Caco-2 (cell line): ENCODE results near the gene WASHC4. TPM values are rescaled to one million over a fixed set of nuclear protein-coding genes. Genes with fewer than 3 reads are reported as not detected.
"Not testable (repeated sequence)": the region's sequence is repeated elsewhere in the genome, so short reads cannot be mapped to it uniquely, and the experiment has no call there.

Source experiments
- BruUV-seq: library from RNA; stranded (reverse); fragments of 400-500 nt; replicated peaks from 2 replicates; lab custom pipeline; 2021; lab: Mats Ljungman, UMichigan
- CTCF ChIA-PET: fragments of 300-600 bp; sonication (Branson Sonifier 250); formaldehyde crosslinking; loops from one replicate; lab custom pipeline; 2022; ENCODE audit warnings: antibody characterized with exemption; lab: Charles Lee
- POLR2A ChIA-PET: fragments of 300-600 bp; sonication (Branson Sonifier 250); formaldehyde crosslinking; loops from one replicate; lab custom pipeline; 2022; ENCODE audit warnings: antibody characterized with exemption; lab: Charles Lee
- DNase-seq, 2 experiments: peaks; one replicate each; pipeline versions ENCODE4 v3.0.0 to v3.0.0-alpha.2; 2020 to 2022
- H3K27me3 ChIP-seq: replicated peaks from 2 replicates; pipeline ENCODE4 v1.6.0; 2011; ENCODE audit warnings: low read length; ENCODE audit not compliant: control insufficient read depth, insufficient read depth
- H3K36me3 ChIP-seq: 2 replicates; pipeline ENCODE4 v1.5.1; 2011; ENCODE audit warnings: low read length; ENCODE audit not compliant: control insufficient read depth, insufficient read depth
- H3K4me1 ChIP-seq: fragments of 250-450 bp; sonication (Bioruptor Pico); 2 replicates; pipeline ENCODE4 v1.5.1; 2020; ENCODE audit warnings: mild to moderate bottlenecking
- H3K4me3 ChIP-seq: 2 replicates; pipeline ENCODE4 v1.5.1; 2011; ENCODE audit warnings: low read depth, mild to moderate bottlenecking, control low read depth, low read length
- H3K9me3 ChIP-seq: fragments of 250-450 bp; sonication (Bioruptor Pico); 2 replicates; pipeline ENCODE4 v1.5.1; 2020; ENCODE audit warnings: mild to moderate bottlenecking, moderate library complexity
- H3K27ac Mint-ChIP-seq: one replicate; pipeline ENCODE4 v1.8.0; 2022; ENCODE audit warnings: mixed read lengths; ENCODE audit not compliant: unreplicated experiment
- H3K27me3 Mint-ChIP-seq: one replicate; pipeline ENCODE4 v1.8.0; 2022; ENCODE audit warnings: mixed read lengths; ENCODE audit not compliant: insufficient read depth, unreplicated experiment
- H3K36me3 Mint-ChIP-seq: one replicate; pipeline ENCODE4 v1.8.0; 2022; ENCODE audit warnings: mild to moderate bottlenecking, mixed read lengths; ENCODE audit not compliant: insufficient read depth, unreplicated experiment
- H3K4me1 Mint-ChIP-seq: one replicate; pipeline ENCODE4 v1.8.0; 2022; ENCODE audit warnings: low read depth, mixed read lengths; ENCODE audit not compliant: unreplicated experiment
- H3K4me3 Mint-ChIP-seq: one replicate; pipeline ENCODE4 v1.8.0; 2022; ENCODE audit warnings: mild to moderate bottlenecking, moderate library complexity, mixed read lengths; ENCODE audit not compliant: unreplicated experiment
- H3K9me3 Mint-ChIP-seq: one replicate; pipeline ENCODE4 v1.8.0; 2022; ENCODE audit warnings: mixed read lengths; ENCODE audit not compliant: unreplicated experiment
- intact Hi-C: fragments of 100-400 bp; cut with micrococcal nuclease; formaldehyde crosslinking; loops from one replicate; pipeline ENCODE4 v1.10.0; 2022; ENCODE audit not compliant: unreplicated experiment
- total RNA-seq: library from RNA; stranded (reverse); gene quantifications from 2 replicates; pipeline ENCODE4 v1.2.3, GENCODE V29; 2022
- TF ChIP-seq, protein P1 (sequence below), 2 experiments: fragments of 200-600 bp in 1 of 2; IDR thresholded peaks; 1 replicate in 1 of 2; 2 replicates in 1 of 2; pipeline versions ENCODE4 v1.5.1 to v1.8.0; 2011 to 2022; ENCODE audit warnings: antibody characterized with exemption in 1 of 2, control low read depth in 1 of 2, inconsistent platforms in 1 of 2, low read depth in 1 of 2, low read length in 1 of 2, mild to moderate bottlenecking in 1 of 2, moderate library complexity in 1 of 2; ENCODE audit not compliant: insufficient read depth in 1 of 2, severe bottlenecking in 1 of 2, unreplicated experiment in 1 of 2

Gene WASHC4
- total RNA-seq, 1 experiment from 2014 or later: 41.0 TPM

DNA sequence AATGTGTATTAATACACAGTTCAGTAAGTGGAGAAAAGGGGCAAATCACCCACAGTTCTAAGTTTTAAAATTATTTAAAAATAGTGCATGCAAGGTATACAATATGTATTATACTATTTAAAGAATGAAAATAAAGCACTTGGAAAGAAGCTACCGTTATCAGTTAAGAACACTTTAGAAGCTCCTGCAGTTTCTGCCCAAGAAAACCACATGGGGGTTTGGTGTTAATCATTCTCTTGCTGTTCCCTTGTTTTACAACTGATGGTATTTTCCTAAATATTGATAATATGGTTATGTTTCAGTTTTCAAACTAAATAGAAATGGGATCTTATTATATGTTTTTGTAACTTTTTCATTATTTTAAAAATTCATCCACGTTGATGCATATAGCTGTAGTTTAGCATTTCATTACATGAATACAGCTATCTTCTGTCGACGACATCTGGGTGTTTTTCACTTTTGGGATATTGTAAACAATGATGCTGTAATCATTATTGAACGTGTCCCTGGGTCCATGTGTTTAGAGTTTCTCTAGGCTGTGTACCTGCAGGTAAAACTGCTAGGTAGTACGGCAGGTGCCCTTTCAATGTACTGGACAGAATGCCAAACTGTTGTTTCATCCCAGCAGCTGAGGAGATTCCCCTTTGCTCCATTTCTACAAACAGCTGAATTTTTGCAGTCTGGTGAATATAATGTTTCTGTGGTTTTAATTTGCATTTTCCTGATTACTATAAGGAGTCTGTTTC is 64.3 kb downstream of the WASHC4 start:
- Mint-ChIP-seq H3K9me3 (no peaks in the 10 kb centered on the region), H3K4me3 (no peak overlapping the region), H3K36me3 (peaks cover 42% of the 10 kb centered on the region), H3K4me1 (no peaks in the 10 kb centered on the region), H3K27me3 (no peaks in the 10 kb centered on the region), H3K27ac (no peak overlapping the region)
- Histone ChIP-seq H3K9me3 (no peaks in the 10 kb centered on the region), H3K27me3 (no peaks in the 10 kb centered on the region), H3K4me3 (no peak overlapping the region), H3K4me1 (no peaks in the 10 kb centered on the region), H3K36me3 (0 out of 2 replicates have a peak, but pooled peaks cover 1% of the 10 kb centered on the region)
- POLR2A ChIA-PET: no interaction called here
- TF ChIP-seq, protein P1, sequence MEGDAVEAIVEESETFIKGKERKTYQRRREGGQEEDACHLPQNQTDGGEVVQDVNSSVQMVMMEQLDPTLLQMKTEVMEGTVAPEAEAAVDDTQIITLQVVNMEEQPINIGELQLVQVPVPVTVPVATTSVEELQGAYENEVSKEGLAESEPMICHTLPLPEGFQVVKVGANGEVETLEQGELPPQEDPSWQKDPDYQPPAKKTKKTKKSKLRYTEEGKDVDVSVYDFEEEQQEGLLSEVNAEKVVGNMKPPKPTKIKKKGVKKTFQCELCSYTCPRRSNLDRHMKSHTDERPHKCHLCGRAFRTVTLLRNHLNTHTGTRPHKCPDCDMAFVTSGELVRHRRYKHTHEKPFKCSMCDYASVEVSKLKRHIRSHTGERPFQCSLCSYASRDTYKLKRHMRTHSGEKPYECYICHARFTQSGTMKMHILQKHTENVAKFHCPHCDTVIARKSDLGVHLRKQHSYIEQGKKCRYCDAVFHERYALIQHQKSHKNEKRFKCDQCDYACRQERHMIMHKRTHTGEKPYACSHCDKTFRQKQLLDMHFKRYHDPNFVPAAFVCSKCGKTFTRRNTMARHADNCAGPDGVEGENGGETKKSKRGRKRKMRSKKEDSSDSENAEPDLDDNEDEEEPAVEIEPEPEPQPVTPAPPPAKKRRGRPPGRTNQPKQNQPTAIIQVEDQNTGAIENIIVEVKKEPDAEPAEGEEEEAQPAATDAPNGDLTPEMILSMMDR (IDR thresholded peaks at IDR 0.05; ENCODE audit: insufficient read depth in 1 of 2, low read depth in 1 of 2, low read length in 1 of 2, severe bottlenecking in 1 of 2, unreplicated experiment in 1 of 2): no peak
- DNase-seq: no peak
- intact Hi-C loops: no loop called here
- no TSS peak for BruUV-seq
- CTCF ChIA-PET: interaction anchor here (1.0 kb wide), 1 partner anchor 212 kb away, joined by 3 read pairs; no protein-coding TSS in a partner anchor

- intact Hi-C loops: no loop called here
- H3K27ac Mint-ChIP-seq: no peak overlapping the region
- POLR2A ChIA-PET: no interaction called here
Observed at GRCh38 chr12:105175397-105175990, 68.0 kb downstream of the WASHC4 start.

DNA sequence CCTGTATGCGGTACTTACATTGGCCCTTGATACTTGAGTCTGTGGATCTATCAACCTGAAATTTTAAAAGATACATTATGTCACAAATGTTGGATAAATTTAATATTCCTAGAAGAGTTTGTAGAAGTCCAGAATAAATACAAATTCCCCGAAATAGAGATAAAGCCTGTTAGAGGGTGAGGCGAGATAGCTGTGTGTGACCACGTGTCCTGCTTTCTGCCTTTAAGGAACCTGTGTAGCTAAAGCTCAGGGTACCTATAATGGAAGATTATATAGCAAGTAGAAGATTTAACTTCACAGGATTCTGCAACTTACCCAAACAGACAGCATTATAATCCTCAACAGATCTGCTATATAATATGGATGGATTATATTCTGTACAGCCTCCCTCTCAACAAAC is 69.7 kb downstream of the WASHC4 start:
- H3K9me3 Mint-ChIP-seq: peaks cover 10% of the 10 kb centered on the region
- Histone ChIP-seq H3K9me3 (no peaks in the 10 kb centered on the region), H3K4me1 (no peaks in the 10 kb centered on the region), H3K27me3 (no peaks in the 10 kb centered on the region), H3K36me3 (0 out of 2 replicates have a peak, but pooled peaks cover 1% of the 10 kb centered on the region), H3K4me3 (no peak overlapping the region)
- H3K27ac Mint-ChIP-seq: no peak overlapping the region
- H3K27me3 Mint-ChIP-seq: no peaks in the 10 kb centered on the region
- peaks cover 56% of the 10 kb centered on the region for H3K36me3 Mint-ChIP-seq
- H3K4me1 Mint-ChIP-seq: no peaks in the 10 kb centered on the region
- no peak for DNase-seq
- ChIA-PET CTCF (no interaction called here), POLR2A (no interaction called here)
- no peak overlapping the region for H3K4me3 Mint-ChIP-seq
- BruUV-seq: no TSS peak
- TF ChIP-seq, protein P1 (IDR thresholded peaks at IDR 0.05; ENCODE audit: insufficient read depth in 1 of 2, low read depth in 1 of 2, low read length in 1 of 2, severe bottlenecking in 1 of 2, unreplicated experiment in 1 of 2): no peak
- intact Hi-C loops: no loop called here

More at GRCh38 chr12:105175397-105175990, 68.0 kb downstream of the WASHC4 start:
- H3K27me3 Mint-ChIP-seq: no peaks in the 10 kb centered on the region
- CTCF ChIA-PET: no interaction called here
- Histone ChIP-seq H3K27me3 (no peaks in the 10 kb centered on the region), H3K4me3 (no peak overlapping the region), H3K9me3 (no peaks in the 10 kb centered on the region), H3K4me1 (no peaks in the 10 kb centered on the region), H3K36me3 (0 out of 2 replicates have a peak, but pooled peaks cover 1% of the 10 kb centered on the region)
- no peak overlapping the region for H3K4me3 Mint-ChIP-seq
- no peaks in the 10 kb centered on the region for H3K9me3 Mint-ChIP-seq
- no peak for DNase-seq
- TF ChIP-seq, protein P1 (IDR thresholded peaks at IDR 0.05; ENCODE audit: insufficient read depth in 1 of 2, low read depth in 1 of 2, low read length in 1 of 2, severe bottlenecking in 1 of 2, unreplicated experiment in 1 of 2): no peak
- peaks cover 53% of the 10 kb centered on the region for H3K36me3 Mint-ChIP-seq
- BruUV-seq: no TSS peak
- no peaks in the 10 kb centered on the region for H3K4me1 Mint-ChIP-seq

DNA sequence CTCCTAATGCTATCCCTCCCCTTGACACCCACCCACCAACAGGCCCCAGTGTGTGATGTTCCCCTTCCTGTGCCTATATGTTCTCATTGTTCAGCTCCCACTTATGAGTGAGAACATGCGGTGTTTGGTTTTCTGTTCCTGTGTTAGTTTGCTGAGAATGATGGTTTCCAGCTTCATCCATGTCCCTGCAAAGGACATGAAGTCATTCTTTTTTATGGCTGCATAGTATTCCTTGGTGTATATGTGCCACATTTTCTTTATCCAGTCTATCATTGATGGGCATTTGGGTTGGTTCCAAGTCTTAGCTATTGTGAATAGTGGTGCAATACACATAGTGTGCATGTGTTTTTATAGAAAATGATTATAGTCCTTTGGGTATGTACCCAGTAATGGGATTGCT is 71.6 kb downstream of the WASHC4 start:
- POLR2A ChIA-PET, H3K4me1 ChIP-seq, CTCF ChIA-PET, intact Hi-C loops, H3K27me3 ChIP-seq, H3K27ac Mint-ChIP-seq, H3K4me3 Mint-ChIP-seq, H3K4me3 ChIP-seq, DNase-seq, H3K36me3 ChIP-seq, H3K9me3 ChIP-seq, H3K27me3 Mint-ChIP-seq, H3K4me1 Mint-ChIP-seq: not testable (repeated sequence)
- BruUV-seq: TSS peak; percentile 4
- Mint-ChIP-seq H3K36me3 (peaks cover 68% of the 10 kb centered on the region), H3K9me3 (peaks cover 20% of the 10 kb centered on the region)
